ENCODE data around the gene CLTC.
"Not testable (repeated sequence)": the region's sequence is repeated elsewhere in the genome, so short reads cannot be mapped to it uniquely, and the experiment has no call there.

The CLTC gene

GRCh38 chr17:59619298-59620063, at the start of gene CLTC:
Gene CLTC (plus strand): TSS chr17:59619895. CDS start chr17:59620132, 237 bp downstream.
- DNase-seq (ENCODE audit: low spot score): peak; percentile 92

GRCh38 chr17:59572301-59572924, 47.3 kb upstream of the CLTC start:
- DNase-seq (ENCODE audit: low spot score): no peak

- DNase-seq (ENCODE audit: low spot score): not testable (repeated sequence)
Measured at GRCh38 chr17:59584168-59584567, 35.5 kb upstream of the CLTC start.

DNA sequence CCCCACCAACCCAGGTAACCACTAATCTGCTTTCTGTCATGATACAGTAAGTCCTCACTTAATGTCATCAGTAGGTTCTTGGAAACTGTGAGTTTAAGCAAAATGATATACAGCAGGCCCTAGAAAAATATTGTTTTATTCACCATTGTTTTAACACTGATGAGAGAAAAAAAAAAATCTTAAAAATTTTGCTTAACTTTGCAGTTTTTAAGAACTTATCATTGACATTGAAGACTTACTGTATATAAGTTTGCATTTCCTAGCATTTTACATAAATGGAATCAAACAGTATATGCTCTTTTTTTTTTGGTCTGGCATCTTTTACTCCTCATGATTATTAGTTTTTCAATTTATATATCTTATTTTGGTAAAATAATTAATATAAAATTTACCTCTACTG, 19.5 kb upstream of the CLTC start:
- DNase-seq (ENCODE audit: low spot score): no peak

DNA sequence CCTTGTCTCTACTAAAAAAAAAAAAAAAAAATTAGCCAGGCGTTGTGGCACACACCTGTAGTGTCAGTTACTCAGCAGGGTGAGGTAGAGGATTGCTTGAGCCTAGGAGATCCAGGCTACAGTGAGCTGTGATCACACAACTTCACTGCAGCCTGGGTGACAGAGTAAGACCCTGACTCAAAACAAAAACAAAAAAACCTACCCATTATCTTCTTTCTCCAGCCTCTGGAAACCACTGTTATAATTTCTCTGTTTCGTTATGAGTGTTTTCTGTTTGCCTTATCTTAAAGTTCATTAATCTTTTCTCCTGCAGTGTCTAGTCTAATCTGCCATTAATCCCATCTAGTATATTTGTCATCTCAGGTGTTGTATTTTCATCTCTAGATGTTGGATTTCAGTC, 18.6 kb upstream of the CLTC start:
- DNase-seq (ENCODE audit: low spot score): no peak

GRCh38 chr17:59607061-59607460, 12.6 kb upstream of the CLTC start:
- DNase-seq (ENCODE audit: low spot score): no peak

DNA sequence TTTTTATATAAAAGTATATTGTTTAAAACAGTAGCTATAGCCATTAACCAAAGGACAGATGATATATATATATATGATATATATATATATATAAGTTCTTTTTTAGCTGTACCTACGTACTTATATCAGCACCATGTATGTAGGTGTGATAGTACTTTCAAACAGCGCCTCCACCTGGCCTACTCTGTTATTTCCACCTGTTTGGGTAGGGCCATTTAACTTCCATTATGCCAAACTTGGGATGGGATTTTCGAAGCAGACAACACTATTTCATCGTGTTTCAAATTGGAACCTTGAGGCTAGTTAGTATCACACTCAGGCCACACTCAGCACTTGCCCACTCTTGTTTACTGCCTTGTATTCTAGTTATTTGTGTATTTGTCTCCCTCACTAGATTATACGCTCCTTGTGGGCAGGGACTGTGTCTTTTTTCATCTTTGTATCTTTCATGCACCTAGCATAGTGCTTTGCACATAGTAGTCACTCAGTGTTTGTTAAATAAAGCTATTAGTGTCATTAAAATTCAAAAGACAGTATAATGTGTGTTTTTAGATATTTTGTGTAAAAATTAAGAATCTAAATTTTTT, 11.8 kb upstream of the CLTC start:
- DNase-seq (ENCODE audit: low spot score): no peak

DNA sequence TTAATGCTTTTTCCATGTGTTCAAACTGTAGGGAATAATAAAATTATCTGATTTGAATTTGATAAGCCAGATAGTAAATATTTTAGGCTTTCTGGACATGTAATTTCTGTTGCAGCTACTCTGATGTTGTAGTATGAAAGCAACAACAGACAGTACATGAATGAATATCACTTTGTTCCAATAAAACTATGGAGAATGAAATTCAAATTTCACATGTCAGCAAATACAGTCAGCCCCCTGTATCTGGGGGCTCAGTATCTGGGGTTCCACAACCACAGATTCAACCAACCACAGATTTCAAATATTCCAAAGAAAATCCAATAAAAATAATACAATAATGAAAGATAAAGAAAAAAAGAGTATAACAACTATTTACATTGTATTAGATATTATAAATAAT, 8.2 kb upstream of the CLTC start:
- no peak for DNase-seq (ENCODE audit: low spot score)

DNA sequence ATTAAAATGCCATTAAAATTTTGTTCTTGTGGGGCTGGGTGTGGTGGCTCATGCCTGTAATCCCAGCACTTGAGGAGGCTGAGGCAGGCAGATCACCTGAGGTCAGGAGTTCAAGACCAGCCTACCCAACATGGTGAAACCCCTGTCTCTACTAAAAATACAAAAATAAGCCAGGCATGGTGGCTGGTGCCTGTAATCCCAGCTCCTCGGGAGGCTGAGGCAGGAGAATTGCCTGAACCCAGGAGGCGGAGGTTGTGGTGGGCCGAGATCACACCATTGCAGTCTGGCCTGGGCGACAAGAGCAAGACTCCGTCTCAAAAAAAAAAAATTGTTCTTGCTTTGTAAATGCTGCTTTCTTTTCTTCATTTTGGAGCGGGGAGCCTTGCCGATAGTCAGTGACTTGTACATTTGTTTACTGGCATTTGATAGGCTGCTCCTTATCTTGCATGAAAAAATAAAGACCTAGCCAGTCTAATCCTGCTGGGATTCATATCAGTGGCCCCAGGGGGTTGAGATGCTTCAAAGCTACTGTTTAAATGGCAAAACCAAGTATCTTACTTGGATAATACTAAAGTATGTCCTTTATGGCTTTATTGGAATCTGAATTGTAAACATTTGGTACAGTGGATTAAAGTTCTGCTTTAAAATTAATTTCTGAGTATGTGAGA, 3.3 kb upstream of the CLTC start:
- no peak for DNase-seq (ENCODE audit: low spot score)

DNA sequence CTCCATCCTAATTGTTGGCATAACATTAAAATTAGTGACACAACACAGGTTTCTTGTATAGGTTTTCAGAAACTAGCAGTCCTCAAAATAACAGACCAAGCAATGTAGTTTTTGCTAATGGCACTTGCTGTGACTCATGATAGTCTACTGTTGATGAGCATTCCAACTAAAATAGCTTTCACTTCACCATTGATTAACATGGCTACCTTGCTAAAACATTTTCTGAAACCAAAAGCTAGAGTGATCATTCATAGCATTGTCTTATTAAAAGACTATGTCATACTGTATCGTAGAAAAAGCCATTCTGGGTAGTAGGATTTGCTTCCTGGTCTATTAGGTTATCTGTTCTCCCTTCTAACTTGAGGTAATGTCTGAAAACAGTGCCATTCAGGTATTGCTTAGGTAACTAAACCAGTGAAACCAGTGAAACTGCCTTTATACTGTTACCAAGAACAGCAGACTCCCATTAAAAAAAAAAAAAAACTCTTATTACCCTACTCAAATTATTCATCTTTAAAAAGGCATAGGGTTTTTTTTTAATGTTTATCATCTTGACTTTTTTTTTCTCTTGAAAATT, 2.5 kb upstream of the CLTC start:
- no peak for DNase-seq (ENCODE audit: low spot score)

DNA sequence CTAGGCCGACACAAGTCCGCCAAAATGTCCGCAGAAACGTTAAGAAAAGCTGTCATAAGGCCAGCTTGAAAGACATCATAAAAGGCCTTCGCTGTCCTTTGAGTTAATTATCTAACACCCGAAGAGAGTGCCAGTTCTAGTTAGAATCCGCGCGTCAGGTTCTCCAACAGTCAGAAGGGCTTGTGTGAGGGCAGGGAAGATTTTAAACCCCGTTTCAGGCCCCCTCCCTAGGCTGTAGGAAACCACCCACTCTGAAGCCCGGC, 729 bp upstream of the CLTC start:
- peak; percentile 77 for DNase-seq (ENCODE audit: low spot score)

DNA sequence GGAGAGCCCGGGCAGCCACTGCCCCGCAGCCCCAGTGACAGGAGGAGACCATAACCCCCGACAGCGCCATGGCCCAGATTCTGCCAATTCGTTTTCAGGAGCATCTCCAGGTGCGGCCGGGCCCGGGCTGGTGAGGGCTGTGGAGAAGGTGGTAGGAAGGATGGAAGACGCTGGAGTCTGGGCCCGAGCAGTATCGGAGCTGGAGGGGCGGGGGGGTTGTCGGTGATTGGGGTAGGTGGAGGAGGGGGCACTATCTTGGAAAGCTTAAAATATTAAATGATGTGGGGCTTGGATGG, 317 bp downstream of the CLTC start:
- no peak for DNase-seq (ENCODE audit: low spot score)

- no peak for DNase-seq (ENCODE audit: low spot score)
Measured at GRCh38 chr17:59620518-59621259, 994 bp downstream of the CLTC start.

DNA sequence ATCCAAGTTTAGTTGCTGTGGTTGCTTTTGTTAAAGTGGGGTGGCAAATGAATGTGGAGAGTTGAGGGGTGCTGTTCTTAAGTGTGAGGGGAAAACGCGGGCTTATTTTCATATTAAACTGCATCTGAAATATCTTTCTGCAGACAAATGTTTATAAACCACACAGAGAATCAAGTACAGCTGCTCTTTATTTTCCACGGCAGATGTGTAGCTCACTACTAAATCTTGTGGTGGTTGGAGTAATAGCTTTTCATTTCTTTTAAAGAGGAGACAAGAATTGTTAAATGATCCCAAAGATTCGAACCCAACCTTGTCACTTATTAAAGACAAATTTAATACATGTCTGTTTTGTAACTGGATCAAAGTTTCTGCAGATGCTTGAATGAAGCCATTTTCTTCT, 2.1 kb downstream of the CLTC start:
- DNase-seq (ENCODE audit: low spot score): no peak

GRCh38 chr17:59623151-59623550, 3.5 kb downstream of the CLTC start:
- DNase-seq (ENCODE audit: low spot score): no peak

DNA sequence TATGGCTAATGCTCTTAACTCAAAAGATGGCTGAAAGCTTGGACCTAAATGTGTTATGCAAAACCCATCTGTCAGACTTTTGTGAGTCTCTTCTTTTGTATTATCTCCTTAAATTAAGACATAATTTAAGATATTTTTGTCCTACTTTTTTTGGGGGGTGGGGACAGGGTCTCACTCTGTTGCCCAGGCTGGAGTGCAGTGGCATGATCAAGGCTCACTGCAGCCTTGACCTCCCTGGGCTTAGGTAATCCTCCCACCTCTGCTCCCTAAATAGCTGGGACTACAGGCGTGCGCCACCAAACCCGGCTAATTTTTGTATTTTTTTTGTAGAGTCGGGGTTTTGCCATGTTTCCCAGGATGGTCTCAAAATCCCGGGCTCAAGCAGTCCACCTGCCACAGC, 7.1 kb downstream of the CLTC start:
- no peak for DNase-seq (ENCODE audit: low spot score)

GRCh38 chr17:59627274-59627673, 7.6 kb downstream of the CLTC start:
- no peak for DNase-seq (ENCODE audit: low spot score)

DNA sequence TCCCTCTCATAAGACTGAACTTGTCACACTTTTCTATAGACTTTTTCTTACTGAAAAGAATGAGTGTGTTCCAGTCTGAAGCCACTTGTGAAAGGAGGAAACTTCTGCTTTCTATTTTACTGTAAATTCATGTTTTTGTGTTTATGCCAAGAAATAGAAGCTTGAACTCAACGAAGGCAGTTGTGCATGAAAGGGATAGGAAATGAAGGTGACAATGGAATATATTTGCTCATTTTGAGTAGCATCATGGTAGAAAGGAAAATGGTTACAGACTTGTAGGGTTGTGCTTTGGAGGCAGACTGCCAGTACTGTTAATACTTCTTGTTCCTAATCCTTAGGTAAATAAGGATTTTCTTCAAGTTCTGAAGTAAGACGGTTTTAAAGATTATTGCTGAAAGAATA, 8.1 kb downstream of the CLTC start:
- no peak for DNase-seq (ENCODE audit: low spot score)

- no peak for DNase-seq (ENCODE audit: low spot score)
Measured at GRCh38 chr17:59629174-59629573, 9.5 kb downstream of the CLTC start.

- DNase-seq (ENCODE audit: low spot score): no peak
Measured at GRCh38 chr17:59631276-59631675, 11.6 kb downstream of the CLTC start.

GRCh38 chr17:59632398-59632797, 12.7 kb downstream of the CLTC start:
- no peak for DNase-seq (ENCODE audit: low spot score)

DNA sequence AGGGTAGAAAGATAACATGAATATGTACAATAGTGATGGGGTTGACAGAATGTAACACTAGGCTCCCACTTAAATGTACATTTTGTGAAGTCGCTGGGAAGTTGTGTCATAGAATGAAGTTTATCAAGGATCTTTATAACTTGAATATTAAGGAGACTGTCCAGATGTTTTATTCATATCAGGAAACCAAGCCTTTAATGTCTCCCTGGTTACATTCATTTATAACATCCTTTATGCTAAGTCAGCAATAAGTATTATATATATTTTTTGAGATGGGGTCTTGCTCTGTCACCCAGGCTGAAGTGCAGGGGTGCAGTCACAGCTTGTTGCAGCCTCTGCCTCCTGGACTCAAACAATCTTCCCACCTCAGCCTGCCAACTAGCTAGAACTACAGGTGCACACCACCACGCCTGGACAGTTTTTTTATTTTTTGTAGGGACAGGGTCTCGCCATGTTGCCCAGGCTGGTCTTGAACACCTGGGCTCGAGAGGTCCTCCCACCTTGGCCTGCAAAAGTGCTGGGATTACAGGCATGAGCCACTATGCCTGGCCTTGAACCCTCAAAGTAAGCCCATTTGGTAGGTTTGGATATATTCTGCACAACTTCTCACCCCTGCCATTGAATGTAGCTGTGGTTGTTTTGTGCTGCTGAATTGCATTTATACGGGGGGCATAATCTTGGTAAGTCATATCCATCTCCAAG, 14.1 kb downstream of the CLTC start:
- DNase-seq (ENCODE audit: low spot score): no peak
